Measurements from ENCODE around the gene ADAMTS1.
"Not testable (repeated sequence)": the region's sequence is repeated elsewhere in the genome, so short reads cannot be mapped to it uniquely, and the experiment has no call there.

ADAMTS1 gene

GRCh38 chr21:26845066-26845758 is at the start of gene ADAMTS1:
Gene ADAMTS1 (minus strand): TSS chr21:26845409. CDS start chr21:26844954, 455 bp downstream.
- DNase-seq (ENCODE audit: low read depth): no peak

GRCh38 chr21:26892151-26892550 is 46.9 kb upstream of the ADAMTS1 start:
- no peak for DNase-seq (ENCODE audit: low read depth)

- DNase-seq (ENCODE audit: low read depth): no peak
Observed at GRCh38 chr21:26888931-26889330, 43.7 kb upstream of the ADAMTS1 start.

GRCh38 chr21:26888256-26888655 is 43.0 kb upstream of the ADAMTS1 start:
- no peak for DNase-seq (ENCODE audit: low read depth)

- no peak for DNase-seq (ENCODE audit: low read depth)
Observed at GRCh38 chr21:26887251-26887650, 42.0 kb upstream of the ADAMTS1 start.

GRCh38 chr21:26884436-26884835 is 39.2 kb upstream of the ADAMTS1 start:
- DNase-seq (ENCODE audit: low read depth): no peak

- DNase-seq (ENCODE audit: low read depth): no peak
Observed at GRCh38 chr21:26883768-26884167, 38.6 kb upstream of the ADAMTS1 start.

- DNase-seq (ENCODE audit: low read depth): no peak
Observed at GRCh38 chr21:26881504-26882228, 36.5 kb upstream of the ADAMTS1 start.

- DNase-seq (ENCODE audit: low read depth): no peak
Observed at GRCh38 chr21:26877018-26877417, 31.8 kb upstream of the ADAMTS1 start.

GRCh38 chr21:26874347-26874746 is 29.1 kb upstream of the ADAMTS1 start:
- DNase-seq (ENCODE audit: low read depth): no peak

- DNase-seq (ENCODE audit: low read depth): no peak
Observed at GRCh38 chr21:26865857-26866256, 20.6 kb upstream of the ADAMTS1 start.

GRCh38 chr21:26856871-26857350 is 11.7 kb upstream of the ADAMTS1 start:
- not testable (repeated sequence) for DNase-seq (ENCODE audit: low read depth)

GRCh38 chr21:26854695-26855094 is 9.5 kb upstream of the ADAMTS1 start:
- not testable (repeated sequence) for DNase-seq (ENCODE audit: low read depth)

GRCh38 chr21:26852423-26852822 is 7.2 kb upstream of the ADAMTS1 start:
- DNase-seq (ENCODE audit: low read depth): no peak

GRCh38 chr21:26851109-26851944 is 6.1 kb upstream of the ADAMTS1 start:
- DNase-seq (ENCODE audit: low read depth): no peak

- no peak for DNase-seq (ENCODE audit: low read depth)
Observed at GRCh38 chr21:26850116-26850643, 5.0 kb upstream of the ADAMTS1 start.

GRCh38 chr21:26849428-26850115 is 4.4 kb upstream of the ADAMTS1 start:
- no peak for DNase-seq (ENCODE audit: low read depth)

GRCh38 chr21:26847921-26848320 is 2.7 kb upstream of the ADAMTS1 start:
- no peak for DNase-seq (ENCODE audit: low read depth)

GRCh38 chr21:26847002-26847401 is 1.8 kb upstream of the ADAMTS1 start:
- no peak for DNase-seq (ENCODE audit: low read depth)

GRCh38 chr21:26846036-26846931 is 1.1 kb upstream of the ADAMTS1 start:
- DNase-seq (ENCODE audit: low read depth): no peak

GRCh38 chr21:26845759-26846035 is 488 bp upstream of the ADAMTS1 start:
- no peak for DNase-seq (ENCODE audit: low read depth)
